ENCODE results near the gene SPOCK1. TPM values are rescaled to one million over a fixed set of nuclear protein-coding genes. Genes with fewer than 3 reads are reported as not detected.

Gene SPOCK1
- total and polyA plus RNA-seq, 2 experiments from 2014 or later: 8.2 to 10.5 TPM

DNA sequence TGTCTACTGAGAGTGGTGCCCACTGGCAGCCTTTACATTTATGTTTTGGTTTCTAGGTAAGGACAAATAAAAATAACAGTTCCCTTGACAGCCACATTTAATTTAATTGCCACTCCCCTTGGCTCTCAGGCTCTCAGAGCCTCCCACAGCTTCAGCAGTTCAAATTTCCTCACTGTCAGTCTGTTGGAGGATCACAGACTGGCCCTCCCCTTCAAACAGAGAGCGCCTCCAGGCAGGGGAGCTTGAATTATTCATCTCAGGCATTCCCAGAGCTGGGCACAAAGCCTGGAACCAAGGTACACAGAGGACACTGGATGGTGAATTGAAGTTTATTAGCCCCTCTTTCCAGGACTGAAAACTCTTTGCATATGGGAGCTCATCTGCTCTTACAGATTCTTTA, 407.7 kb downstream of the SPOCK1 start:
- Mint-ChIP-seq H3K27ac (no peak overlapping the region), H3K9me3 (no peaks in the 10 kb centered on the region), H3K36me3 (ENCODE audit: low read depth) (no peaks in the 10 kb centered on the region), H3K27me3 (ENCODE audit: insufficient read depth, low read depth, poor library complexity) (no peaks in the 10 kb centered on the region), H3K4me3 (no peak overlapping the region), H3K4me1 (peaks cover 36% of the 10 kb centered on the region)
- Histone ChIP-seq H3K36me3 (ENCODE audit: insufficient read depth) (no peaks in the 10 kb centered on the region), H3K79me2 (replicated peaks; ENCODE audit: insufficient read depth) (no peaks in the 10 kb centered on the region), H3K27me3 (ENCODE audit: insufficient read depth) (no peaks in the 10 kb centered on the region), H3K9me2 (ENCODE audit: insufficient read depth) (peaks cover 12% of the 10 kb centered on the region), H4K20me1 (replicated peaks; ENCODE audit: insufficient read depth) (no peaks in the 10 kb centered on the region), H3K27ac (ENCODE audit: low read depth) (no peak overlapping the region), H2AFZ (no peak overlapping the region), H3K4me3 (no peak overlapping the region), H3K4me1 (ENCODE audit: insufficient read depth) (peaks cover 20% of the 10 kb centered on the region), H3K4me2 (peak overlapping the region; percentile 68; the same call in 1 of the 2 replicates), H3F3A (replicated peaks; ENCODE audit: low read depth) (no peaks in the 10 kb centered on the region)
- TF ChIP-seq STAT1 (IDR thresholded peaks at IDR 0.05; ENCODE audit: unreplicated experiment) (no peak), ZNF331 (CRISPR knock-in tag; IDR thresholded peaks at IDR 0.05; ENCODE audit: low read depth) (no peak), ETS1 (IDR thresholded peaks at IDR 0.05) (no peak), REST (IDR thresholded peaks at IDR 0.05; ENCODE audit: unreplicated experiment) (no peak), EZH2 (IDR thresholded peaks at IDR 0.05; ENCODE audit: low read depth, unreplicated experiment) (no peak), POLR2AphosphoS5 (IDR thresholded peaks at IDR 0.05; ENCODE audit: low read depth) (no peak), ZNF462 (CRISPR knock-in tag; IDR thresholded peaks at IDR 0.05) (no peak), CREB1 (CRISPR knock-in tag; IDR thresholded peaks at IDR 0.05; ENCODE audit: low read depth) (no peak), CTCF (conservative IDR thresholded peaks at IDR 0.05; ENCODE audit: low read depth in 2 of 2) (no peak), JUNB (IDR thresholded peaks at IDR 0.05; ENCODE audit: unreplicated experiment) (no peak), EZH2phosphoT487 (IDR thresholded peaks at IDR 0.05; ENCODE audit: unreplicated experiment) (no peak), ZNF114 (CRISPR knock-in tag; IDR thresholded peaks at IDR 0.05) (no peak), NANOG (IDR thresholded peaks at IDR 0.05; ENCODE audit: borderline replicate concordance) (no peak)
- DNase-seq (ENCODE audit: low spot score): peak; percentile 72
- peak; percentile 96 for ATAC-seq

Data from GM23338 (cell line).